Smooth muscle cell of the brain vasculature (primary cell): ENCODE results near the gene SLC16A10.
"Not testable (repeated sequence)": the region's sequence is repeated elsewhere in the genome, so short reads cannot be mapped to it uniquely, and the experiment has no call there.

Experiments
- DNase-seq: peaks from one replicate; pipeline ENCODE4 v3.0.0-alpha.2; 2012; ENCODE audit warnings: low read depth, low spot score

SLC16A10 gene

DNA sequence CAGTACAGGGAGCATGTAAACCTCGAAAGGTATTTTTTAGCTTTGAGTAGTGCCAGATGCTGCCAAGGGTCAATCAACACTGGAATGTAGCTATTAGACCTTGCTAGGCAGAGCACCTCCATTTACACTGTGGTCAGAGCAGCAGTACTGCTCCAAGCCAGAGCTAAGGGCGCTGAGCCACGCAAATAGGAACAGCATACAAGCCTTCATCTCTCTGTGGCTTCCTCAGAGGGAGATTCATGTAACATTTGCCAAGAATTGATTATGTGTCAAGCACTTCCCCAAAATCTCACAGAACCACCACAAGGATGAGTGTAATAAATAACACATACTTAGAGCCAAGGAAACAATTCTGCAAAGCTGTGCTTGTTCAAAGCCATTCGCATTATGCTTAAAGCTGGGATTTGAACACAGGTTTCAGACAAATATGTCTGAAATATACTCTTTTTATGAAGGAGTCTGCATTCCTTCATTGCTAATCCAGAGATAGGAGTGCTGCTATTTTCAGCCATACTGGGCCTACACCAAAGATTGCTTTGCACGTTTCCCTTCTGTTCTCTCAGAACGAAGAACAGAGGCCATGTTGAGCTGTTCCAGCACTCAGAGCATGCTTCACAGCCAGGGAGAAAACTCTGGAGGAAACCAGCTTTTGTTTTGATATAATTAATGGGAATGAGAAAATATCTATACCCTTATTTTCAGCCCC lies 97.7 kb downstream of the SLC16A10 start:
- no peak for DNase-seq

DNA sequence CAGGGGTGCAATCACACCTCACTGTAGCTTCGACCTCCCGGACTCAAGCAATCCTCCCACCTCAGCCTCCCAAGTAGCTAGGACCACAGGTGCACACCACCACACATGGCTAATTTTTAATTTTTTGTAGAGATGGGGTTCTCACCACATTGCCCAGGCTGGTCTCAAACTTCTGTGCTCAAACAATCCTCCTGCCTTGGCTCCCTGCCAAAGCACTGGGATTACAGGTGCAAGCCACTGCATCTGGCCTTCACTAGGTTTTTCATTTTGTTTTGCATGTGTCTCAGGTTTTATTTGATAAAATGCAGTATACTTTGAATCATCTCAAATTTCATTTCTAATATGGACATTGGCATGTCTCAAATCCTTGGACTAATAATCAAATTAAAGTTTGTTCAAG lies 98.7 kb downstream of the SLC16A10 start:
- no peak for DNase-seq

DNA sequence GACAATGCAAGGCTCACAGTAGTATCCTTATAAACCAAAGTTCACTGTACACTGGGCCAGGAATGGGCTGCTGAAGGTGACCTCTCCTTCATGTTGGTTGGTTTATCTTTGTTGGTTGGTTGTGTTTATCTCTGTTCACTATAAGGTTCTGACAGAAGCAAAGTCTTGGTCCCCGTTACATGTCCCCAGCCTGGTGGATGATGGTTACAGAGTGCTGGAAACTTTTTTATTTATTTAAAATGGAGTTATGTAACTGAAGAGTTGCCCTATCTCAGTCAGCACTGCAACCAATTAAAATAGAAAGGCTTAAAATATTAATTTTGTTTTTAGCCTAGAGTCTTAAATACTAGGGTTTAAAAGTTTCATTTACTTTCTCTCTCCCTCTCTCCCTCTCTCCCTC lies 100.6 kb downstream of the SLC16A10 start:
- no peak for DNase-seq

DNA sequence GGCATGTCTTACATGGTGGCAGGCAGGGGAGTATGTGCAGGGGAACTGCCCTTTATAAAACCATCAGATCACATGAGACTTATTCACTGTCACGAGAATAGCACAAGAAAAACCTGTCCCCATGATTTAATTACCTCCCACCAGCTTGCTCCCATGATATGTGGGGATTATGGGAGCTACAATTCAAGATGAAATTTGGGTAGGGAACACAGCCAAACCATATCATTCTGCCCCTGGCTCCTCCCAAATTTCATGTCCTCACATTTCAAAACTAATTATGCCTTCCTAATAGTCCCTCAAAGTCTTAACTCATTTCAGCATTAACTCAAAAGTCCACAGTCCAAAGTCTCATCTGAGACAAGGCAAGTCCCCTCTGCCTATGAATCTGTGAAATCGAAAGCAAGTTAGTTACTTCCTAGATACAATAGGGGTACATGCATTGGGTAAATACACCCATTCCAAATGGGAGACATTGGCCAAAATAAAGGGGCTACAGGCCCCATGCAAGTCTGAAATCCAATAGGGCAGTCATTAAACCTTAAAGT lies 102.4 kb downstream of the SLC16A10 start:
- not testable (repeated sequence) for DNase-seq

DNA sequence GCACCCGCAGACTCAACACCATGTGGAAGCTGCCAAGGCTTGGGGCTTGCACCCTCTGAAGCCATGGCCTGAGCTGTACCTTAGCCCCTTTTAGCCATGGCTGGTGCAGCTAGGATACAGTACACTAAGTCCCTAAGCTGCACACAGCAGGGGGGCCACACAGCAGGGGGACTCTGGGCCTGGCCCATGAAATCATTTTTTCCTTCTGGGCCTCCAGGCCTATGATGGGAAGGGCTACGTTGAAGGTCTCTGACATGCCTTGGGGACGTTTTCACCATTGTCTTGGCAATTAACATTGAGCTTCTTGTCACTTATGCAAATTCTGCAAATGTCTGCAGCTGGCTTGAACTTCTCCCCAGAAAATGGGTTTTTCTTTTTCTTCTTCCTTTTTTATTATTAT lies 103.3 kb downstream of the SLC16A10 start:
- DNase-seq = no peak

DNA sequence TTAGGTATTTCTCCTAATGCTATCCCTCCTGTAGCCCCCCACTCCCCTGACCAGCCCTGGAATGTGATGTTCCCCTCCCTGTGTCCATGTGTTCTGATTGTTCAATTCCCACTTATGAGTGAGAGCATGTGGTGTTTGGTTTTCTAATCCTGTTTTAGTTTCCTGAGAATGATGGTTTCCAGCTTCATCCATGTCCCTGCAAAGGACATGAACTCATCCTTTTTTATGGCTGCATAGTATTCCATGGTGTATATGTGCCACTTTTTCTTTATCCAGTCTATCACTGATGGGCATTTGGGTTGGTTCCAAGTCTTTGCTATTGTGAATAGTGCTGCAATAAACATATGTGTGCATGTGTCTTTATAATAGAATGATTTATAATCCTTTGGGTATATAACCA lies 103.8 kb downstream of the SLC16A10 start:
- not testable (repeated sequence) for DNase-seq

DNA sequence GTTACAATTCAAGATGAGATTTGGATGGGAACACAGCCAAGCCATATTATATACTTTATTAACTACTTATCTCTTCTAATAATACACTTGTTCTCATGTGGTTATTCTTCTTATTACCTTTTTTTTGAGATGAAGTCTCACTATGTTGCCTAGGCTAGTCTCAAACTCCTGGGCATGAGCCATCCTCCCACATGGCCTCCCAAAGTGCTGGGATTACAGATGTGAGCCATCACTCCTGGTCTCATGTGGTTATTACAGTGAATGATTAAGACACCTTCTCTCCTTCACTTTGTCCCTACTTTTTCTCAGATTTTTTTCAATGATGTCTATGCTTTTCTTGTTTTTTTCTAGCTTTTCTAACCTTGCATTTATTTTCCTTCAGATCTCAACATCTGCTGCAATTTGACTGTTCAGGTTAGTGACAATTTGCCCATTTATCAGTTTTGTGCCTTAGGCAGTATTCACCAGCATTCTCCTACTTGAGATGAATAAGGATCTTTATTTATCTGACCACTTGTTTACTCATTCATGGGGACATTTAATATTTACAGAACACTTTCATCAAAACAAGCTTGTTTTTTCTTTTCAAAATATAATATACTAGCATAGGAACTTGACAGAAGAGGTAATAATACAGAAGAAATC lies 105.7 kb downstream of the SLC16A10 start:
- DNase-seq = no peak

DNA sequence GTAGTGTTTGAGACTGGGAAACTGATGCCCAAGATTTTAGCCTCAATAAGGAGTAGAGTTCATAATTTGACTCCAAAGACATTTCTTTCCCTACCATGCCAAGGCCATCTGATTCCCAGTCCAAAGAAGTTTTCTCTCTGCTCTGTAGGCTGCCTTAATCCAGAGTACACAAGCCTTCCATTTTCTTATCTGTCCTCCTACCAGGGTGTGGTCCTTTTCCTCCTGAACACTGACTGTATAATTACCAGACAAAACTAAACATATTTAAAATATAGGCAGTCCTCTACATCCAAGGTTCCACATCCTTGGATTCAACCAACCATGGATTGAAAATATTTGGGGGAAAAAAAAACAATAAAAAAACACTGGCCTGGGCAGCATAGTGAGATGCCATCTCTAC lies 108.4 kb downstream of the SLC16A10 start:
- DNase-seq = no peak

DNA sequence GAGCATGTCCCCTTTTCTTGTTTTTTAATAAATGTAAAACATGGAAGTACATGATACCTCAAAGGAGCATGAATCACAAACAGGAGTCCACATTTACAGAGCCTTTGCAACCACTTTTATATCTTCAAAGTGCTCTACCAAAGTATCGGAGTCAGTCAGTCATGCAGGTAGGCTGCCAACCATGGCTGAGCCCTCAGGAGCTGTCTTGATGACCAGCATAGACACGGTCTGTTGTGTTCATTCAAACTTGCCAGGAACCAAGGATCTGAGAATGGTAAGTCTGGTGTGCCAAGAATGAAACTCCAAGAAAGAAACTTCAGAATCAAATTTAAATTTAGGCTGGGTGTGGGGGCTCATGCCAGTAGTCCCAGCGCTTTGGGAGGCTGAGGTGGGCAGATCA lies 111.5 kb downstream of the SLC16A10 start:
- no peak for DNase-seq

DNA sequence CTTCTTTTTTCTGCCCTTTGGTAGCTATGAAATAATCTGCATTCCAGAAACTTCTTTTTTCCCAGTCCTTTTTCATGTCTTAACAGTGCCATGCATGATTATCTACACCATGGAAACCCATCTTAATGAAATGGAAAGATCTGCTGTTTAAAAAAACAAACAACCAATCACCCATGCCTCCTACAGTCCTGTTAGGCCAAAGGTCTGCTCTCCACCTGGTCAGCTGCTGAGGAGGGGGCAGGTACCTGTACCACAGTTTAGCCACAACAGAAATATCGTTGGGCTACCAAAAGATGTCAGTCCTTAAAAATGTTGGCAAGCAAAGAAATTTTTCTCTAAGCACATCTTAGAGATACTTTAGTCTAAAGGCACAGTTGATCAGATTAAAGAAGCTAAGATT lies 112.6 kb downstream of the SLC16A10 start:
- DNase-seq = no peak

DNA sequence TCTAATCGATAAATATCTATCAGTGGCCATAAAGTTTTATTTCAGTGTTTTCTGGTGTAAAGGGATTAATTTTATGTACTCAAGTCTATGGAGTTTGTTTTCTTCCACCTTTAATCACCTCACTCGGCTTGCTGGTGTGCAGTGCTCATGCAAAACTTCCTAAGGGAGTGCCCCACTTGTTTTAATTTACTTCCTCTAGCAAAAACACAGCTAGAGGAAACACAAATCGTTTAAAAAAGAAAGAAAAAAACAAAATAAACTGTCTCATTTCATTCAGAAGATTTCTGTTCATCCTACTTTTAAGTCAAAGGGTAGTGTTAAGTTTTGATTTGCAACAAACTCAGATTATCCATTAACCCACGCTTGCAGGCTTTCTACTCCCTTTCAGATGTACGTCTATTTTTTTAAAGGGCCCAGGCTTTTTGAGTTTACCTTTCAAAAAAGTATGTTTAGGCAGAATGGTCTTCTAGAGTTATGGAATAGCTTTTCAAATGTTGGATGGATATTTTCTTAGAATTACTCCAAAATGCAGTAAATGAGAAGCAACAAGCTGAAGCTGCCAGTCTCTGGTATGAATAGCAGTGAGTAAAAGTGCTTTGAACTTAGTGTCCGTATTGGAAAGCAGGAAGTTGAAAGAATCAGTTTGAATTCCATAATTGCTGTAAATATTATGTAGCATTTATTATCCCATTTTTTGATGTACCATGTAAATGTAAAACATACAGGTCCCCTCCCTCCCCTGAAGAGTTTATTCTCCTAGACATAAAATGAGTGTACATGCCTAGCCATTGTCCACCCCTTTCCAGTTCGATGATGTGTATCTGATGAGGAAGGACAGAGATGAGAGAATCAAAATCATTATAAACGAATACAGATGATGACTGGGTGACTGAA lies 113.3 kb downstream of the SLC16A10 start:
- DNase-seq = no peak

DNA sequence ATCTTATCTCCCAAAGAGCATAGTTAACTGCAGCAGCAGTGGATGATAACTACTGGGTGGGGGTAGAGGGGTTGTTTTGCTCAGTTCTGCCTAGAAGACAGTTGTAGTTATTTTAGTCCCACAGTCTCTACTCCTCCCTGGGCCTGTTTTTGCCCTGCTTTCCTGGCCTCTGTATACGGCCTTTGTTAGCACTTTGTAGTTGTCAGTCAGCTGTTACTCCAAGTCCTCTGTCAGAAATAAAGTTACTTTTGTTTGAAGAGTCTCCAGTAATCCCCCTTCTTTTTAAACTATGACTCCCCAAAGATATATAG lies 113.9 kb downstream of the SLC16A10 start:
- no peak for DNase-seq

DNA sequence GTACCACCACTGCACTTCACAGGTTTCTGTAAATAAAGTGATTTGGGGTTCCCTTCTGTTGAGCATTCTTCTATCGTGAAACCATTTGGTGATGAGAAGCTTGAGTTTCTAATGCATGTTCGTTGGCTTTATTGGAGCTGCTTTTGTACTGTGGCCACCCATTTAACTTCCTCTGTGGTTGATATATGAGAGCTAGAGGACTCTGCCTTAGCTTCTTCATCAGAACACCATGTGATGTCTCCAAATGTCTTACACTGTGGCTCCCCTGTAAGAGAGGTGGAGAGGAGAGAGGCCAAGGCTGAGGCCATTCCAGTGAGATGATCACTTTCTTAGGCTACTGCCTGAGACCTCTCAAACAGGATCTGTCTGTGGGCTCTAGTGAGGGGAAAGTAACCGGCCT lies 114.5 kb downstream of the SLC16A10 start:
- no peak for DNase-seq

DNA sequence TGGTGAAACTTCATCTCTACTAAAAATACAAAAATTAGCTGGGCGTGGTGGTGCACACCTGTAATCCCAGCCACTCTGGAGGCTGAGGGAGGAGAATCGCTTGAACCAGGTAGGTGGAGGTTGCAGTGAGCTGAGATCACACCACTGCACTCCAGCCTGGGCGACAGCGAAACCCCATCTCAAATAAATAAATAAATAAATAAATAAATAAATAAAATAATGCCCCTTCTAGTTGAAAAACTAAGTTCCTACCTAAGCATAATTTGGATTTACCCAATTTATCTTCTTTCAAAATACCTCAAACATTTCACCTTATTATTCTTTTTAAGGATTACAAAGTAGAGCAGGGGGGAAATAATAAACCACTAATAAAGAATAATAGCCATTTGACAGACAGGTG lies 116.2 kb downstream of the SLC16A10 start:
- not testable (repeated sequence) for DNase-seq

DNA sequence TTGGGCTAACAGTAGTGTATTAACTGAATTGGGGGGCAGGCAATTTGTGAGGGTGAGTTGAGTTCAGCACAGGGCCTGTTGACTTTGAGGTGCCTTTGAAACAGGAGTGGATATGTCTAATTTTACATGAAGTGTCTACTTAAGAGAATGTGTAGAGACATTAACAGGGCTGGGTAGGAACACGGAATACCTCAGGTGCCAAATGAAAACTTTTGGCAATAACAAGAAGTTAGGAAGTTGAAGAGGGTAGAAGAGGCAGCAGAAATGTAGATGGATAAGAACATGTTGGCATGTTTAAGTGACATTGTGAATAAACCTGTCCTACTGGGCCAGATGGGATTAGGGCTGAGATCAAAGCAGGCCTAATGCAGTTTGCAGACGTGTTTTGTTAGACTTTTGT lies 117.0 kb downstream of the SLC16A10 start:
- no peak for DNase-seq

DNA sequence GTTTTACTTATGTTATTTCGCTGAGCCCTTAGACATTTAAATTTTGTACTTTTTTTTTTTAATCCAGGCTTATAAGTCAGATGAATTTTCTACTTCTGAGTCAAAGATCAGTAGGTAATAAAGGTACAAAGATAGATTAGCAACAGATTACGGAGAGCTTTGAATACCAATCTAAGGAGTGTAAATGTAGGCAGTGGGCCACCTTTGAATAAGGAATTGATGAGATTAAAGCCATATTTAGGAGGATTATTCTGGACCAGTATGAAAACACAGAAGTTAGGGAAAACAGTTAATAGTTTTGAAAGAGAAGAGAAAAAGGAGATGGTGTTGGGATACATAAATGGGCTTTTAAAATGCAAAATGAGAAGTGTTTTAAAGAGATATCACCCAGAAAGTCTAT lies 117.6 kb downstream of the SLC16A10 start:
- DNase-seq = no peak

DNA sequence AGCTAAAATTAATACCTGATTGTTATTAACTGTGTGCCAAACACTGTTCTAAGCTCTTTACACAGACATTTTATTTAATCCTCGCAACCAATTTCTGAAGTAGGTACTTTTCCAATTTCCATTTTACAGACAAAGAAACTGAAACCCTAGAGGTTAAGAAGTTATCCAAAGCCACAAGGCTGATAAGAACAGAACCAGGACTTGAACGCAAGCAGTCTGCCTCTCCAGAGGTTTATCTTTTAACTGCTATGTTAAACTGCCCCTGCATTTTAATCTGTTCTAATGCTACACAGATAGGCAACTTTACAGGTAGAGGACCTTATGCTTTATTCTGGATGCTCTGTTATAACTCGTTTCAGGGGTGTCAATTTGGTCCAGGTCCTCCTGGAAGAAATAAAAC lies 118.2 kb downstream of the SLC16A10 start:
- no peak for DNase-seq

DNA sequence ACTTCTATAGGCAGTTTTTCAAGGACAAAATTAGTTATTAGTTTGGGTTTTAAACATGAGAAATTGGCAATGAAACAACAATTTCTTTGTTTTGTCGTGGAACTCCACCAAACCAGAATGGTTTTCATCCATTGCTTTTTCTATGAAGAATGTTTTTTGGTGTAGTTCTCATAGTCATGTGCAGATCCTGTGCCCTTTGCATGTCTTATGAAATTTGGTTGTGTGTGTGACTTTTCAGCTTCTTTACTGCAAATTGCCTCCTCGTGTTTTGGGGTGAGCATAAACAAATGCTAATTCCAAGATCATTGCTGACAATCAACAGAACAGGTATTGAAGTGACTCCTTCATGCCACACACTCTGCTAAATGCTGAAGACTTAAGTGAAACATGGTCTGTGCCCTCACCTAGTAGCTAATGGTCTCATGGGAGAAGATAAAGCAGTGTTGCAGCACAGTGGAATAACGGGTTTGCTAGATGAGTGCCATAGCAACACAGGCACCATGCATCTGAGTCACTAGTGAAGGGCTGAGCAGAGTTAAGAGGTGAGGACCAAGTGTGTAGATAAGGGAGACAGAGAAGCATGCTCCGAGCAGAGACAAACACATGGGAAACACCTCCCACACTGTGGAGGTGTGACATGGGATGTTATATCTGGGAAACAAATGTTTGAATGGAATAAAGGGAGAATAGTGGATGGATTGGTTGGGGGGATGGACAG lies 120.0 kb downstream of the SLC16A10 start:
- no peak for DNase-seq

DNA sequence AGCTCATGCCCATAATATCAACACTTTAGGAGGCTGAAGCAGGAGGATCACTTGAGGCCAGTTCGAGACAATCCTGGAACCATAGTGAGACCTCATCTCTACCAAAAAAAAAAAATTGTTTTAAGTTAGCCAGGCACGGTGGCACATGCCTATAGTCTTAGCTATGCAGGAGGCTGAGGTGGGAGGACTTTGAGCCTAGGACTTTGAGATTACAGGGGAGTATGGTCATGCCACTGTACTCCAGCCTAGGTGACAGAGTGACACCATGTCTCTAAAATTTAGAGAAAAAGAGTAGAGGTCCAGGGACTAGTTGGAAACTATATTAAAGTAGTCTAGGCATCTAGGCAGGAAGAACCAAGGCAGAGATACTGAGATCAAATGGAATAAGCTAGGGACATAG lies 121.6 kb downstream of the SLC16A10 start:
- DNase-seq = no peak

DNA sequence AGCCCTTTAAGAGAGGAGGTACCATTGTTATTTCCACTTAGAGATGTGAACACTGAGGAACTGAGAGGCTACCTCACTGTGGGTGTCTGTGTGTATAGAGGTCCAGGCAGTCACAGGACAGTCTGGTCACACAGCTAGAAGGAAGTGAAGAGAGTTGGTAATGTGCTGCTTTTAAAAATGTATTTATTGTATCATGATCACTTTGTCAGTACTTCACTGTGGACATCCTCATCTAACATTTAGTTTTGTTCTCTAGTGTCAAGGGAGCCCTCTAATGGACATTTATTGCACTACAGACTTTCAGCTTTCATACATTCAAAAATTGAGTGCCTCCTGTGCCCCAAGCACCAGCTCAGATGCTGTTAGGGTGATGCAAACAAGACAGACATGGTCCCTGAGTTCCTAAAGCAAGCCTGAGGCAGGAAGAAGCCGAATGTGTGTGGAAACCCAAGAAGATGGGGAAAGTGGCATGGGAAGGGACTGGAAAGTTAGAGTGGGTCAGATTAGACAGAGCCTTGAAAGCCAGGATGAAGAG lies 123.0 kb downstream of the SLC16A10 start:
- peak; percentile 31 for DNase-seq

DNA sequence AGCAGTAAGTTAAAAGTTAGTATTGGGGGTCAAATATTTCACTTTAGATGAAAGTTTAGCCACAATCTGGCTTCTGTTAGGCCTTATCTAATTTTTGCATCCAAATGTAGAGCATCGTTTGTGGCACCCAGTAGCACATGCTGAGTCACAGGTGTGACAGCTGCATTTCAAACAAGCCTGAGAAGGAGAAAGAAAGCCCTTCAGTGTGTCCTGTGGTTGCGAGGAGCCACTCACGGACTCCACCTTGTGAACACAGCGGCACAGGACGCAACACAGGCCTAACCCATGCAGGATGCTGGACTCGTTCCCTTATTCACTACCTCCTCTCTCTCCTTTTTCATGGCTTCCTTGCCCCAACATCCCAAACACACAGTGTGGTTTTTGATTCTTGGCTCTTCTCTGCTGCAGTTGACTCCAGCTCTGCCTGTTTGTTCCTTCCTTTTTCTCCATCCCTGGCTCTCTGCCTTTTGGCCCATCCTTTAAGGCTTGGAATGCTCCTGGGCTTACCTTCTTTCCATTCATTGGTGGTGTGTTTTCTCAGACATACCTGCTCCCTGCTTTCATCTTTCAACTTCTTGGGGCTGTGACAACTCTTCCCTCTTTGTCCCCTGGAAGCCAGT lies 124.2 kb downstream of the SLC16A10 start:
- DNase-seq = no peak
